Measurements from ENCODE around the gene SPECC1L.
"Not testable (repeated sequence)": the region's sequence is repeated elsewhere in the genome, so short reads cannot be mapped to it uniquely, and the experiment has no call there.

DNA sequence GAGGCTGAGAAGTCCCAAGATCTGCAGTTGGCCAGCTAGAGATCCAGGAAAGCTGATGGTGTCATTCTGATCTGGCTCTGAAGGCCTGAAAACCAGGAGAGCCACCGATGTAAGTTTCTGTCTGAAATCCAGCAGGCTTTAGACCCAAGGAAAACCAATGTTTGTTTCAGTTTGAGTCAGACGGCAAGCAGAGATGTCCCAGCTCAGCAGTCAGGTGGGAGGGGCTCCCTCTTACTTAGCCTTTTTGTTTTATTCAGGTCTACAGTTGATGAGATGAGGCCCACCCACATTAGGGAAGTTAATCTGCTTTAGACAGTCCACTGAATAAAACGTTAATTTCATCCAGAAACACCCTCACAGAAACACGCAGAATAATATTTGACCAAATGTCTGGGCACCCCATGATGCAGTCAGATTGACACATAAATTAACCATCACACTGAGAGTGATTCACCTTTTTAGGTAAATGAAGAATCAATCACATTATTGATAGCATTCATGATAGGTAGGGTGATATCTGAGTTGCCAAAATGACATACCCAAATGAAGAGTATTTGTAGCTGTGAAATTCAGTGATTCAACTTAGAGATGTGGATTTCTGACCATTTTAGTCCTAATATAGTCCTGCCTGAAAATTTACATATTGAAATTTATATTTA, 28.0 kb downstream of the SPECC1L start:
- TF ChIP-seq POLR2A (IDR thresholded peaks at IDR 0.05; ENCODE audit: low read depth, low read length); POLR2AphosphoS5 (IDR thresholded peaks at IDR 0.05; ENCODE audit: low read depth, low read length); PAX5 (IDR thresholded peaks at IDR 0.05; ENCODE audit: insufficient read depth, low read length, severe bottlenecking); SPI1 (IDR thresholded peaks at IDR 0.05; ENCODE audit: low read depth, low read length); TAF1 (IDR thresholded peaks at IDR 0.05; ENCODE audit: low read depth, low read length): not testable (repeated sequence)
